ENCODE data around the gene HOXD10. TPM values are rescaled to one million over a fixed set of nuclear protein-coding genes. Genes with fewer than 3 reads are reported as not detected.
A peak's percentile ranks its signal among the peaks of the same experiment; 100 is the strongest.

The HOXD10 gene
- total and polyA plus RNA-seq, 7 donors: 0.23 to 46.0 (median 10.7) TPM

DNA sequence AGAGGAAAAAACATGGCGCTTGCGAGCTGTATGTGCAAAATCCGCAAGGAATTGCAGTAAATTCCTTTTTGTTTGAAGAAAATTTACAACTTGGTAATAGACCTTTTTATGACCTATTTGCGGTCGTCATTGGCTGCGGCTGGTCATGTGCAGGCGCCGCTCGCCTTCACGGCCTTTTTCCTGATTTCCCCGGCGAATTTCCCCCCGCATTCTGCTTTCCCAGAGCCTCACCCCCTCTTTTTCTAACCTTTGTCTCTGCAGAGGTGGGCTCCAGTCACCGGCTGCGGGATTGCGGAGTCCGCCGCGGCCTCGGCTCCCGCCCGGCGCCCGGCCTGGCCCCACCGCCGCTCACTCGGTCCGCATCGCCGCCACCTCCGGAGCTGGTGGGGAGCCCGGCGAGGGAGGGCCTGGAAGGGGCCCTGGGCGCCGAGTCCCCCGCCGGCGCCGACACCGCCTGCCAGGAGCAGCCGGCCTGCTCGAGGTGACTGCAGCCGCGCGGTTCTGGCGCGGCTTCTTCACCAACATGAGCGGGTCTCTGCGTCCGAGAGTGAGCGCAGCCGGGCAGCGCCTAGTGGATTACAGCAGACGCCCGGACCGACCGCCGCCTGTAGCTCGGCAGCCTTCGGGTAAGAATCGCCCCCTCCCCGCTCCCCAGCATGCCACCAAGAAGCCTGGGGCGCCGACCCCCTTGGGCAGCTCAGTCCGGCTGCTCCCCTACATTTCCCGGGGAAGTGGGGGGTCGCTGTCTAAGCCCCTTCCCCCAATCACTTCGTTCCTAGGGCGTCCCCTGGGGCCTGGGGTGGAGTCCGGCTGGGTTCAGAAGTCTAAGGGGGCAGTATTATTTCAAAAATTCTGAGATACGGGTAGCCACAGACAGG, 20.0 kb downstream of the HOXD10 start:
- TF ChIP-seq, protein P1, sequence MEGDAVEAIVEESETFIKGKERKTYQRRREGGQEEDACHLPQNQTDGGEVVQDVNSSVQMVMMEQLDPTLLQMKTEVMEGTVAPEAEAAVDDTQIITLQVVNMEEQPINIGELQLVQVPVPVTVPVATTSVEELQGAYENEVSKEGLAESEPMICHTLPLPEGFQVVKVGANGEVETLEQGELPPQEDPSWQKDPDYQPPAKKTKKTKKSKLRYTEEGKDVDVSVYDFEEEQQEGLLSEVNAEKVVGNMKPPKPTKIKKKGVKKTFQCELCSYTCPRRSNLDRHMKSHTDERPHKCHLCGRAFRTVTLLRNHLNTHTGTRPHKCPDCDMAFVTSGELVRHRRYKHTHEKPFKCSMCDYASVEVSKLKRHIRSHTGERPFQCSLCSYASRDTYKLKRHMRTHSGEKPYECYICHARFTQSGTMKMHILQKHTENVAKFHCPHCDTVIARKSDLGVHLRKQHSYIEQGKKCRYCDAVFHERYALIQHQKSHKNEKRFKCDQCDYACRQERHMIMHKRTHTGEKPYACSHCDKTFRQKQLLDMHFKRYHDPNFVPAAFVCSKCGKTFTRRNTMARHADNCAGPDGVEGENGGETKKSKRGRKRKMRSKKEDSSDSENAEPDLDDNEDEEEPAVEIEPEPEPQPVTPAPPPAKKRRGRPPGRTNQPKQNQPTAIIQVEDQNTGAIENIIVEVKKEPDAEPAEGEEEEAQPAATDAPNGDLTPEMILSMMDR (IDR thresholded peaks at IDR 0.05): no peak
- peak in 1 of 4 donors; percentile 4 for TF ChIP-seq POLR2AphosphoS5 (IDR thresholded peaks at IDR 0.05)
- Histone ChIP-seq H3K27ac (peak overlapping the region; percentile 73 to 87 (median 82)), H3K27me3 (peaks cover 6 to 93% (median 82%) of the 10 kb centered on the region in 3 donors), H3K4me1 (peaks cover 0 to 40% (median 35%) of the 10 kb centered on the region in 4 donors), H3K9me3 (no peaks in the 10 kb centered on the region), H3K4me3 (peak overlapping the region; percentile 45 to 66 (median 56)), H3K36me3 (no peaks in the 10 kb centered on the region)
- WGBS, 2 donors: 1 to 3% methylated on average over 71 of the region's 71 CpGs
- intact Hi-C loops (cut with DNase I): loop anchor here (5.0 kb wide), 1 partner anchor 1011 kb away; no protein-coding TSS in a partner anchor
- peak; percentile 78 for DNase-seq

GRCh38 chr2:176137252-176137580, 20.6 kb downstream of the HOXD10 start:
- peak overlapping the region; percentile 73 to 87 (median 82) for H3K27ac ChIP-seq
- peaks cover 0 to 39% (median 33%) of the 10 kb centered on the region in 4 donors for H3K4me1 ChIP-seq
- peaks cover 6 to 87% (median 76%) of the 10 kb centered on the region in 3 donors for H3K27me3 ChIP-seq
- WGBS, 2 donors: 4 to 14% methylated on average over 2 of the region's 2 CpGs
- no peak for DNase-seq
- H3K4me3 ChIP-seq: peak overlapping the region; percentile 45 to 66 (median 56)
- intact Hi-C loops (cut with DNase I): loop anchor here (5.0 kb wide), 1 partner anchor 1010 kb away; no protein-coding TSS in a partner anchor
- H3K36me3 ChIP-seq: no peaks in the 10 kb centered on the region
- H3K9me3 ChIP-seq: no peaks in the 10 kb centered on the region
- TF ChIP-seq POLR2AphosphoS5 (IDR thresholded peaks at IDR 0.05) (no peak), EP300 (IDR thresholded peaks at IDR 0.05) (no peak), POLR2A (IDR thresholded peaks at IDR 0.05) (no peak)
- TF ChIP-seq, protein P1 (IDR thresholded peaks at IDR 0.05): no peak

DNA sequence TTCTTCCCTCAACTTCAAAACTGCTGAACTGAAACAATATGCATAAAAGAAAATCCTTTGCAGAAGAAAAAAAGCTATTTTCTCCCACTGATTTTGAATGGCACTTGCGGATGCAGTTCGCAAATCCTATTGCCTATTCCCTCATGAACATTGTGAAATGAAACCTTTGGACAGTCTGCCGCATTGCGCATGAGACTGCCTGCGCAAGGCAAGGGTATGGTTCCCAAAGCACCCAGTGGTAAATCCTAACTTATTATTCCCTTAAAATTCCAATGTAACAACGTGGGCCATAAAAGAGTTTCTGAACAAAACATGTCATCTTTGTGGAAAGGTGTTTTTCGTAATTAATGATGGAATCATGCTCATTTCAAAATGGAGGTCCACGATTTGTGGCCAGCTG, 21.3 kb downstream of the HOXD10 start:
- peak overlapping the region; percentile 33 to 87 (median 70) for H3K27ac ChIP-seq
- peaks cover 3 to 80% (median 69%) of the 10 kb centered on the region in 3 donors for H3K27me3 ChIP-seq
- peak overlapping the region in 2 of 4 donors; percentile 58 to 66 for H3K4me3 ChIP-seq
- WGBS, 2 donors: 63 to 67% methylated on average over 8 of the region's 8 CpGs
- intact Hi-C loops (cut with DNase I): loop anchor here (5.0 kb wide), 1 partner anchor 1009 kb away; no protein-coding TSS in a partner anchor
- H3K4me1 ChIP-seq: peaks cover 0 to 39% (median 33%) of the 10 kb centered on the region in 4 donors
- H3K9me3 ChIP-seq: no peaks in the 10 kb centered on the region
- peak; percentile 36 for DNase-seq
- TF ChIP-seq POLR2AphosphoS5 (IDR thresholded peaks at IDR 0.05) (no peak), EP300 (IDR thresholded peaks at IDR 0.05) (no peak), POLR2A (IDR thresholded peaks at IDR 0.05) (no peak)
- TF ChIP-seq, protein P1 (IDR thresholded peaks at IDR 0.05): no peak
- no peaks in the 10 kb centered on the region for H3K36me3 ChIP-seq

- DNase-seq: peak; percentile 57
- peaks cover 0 to 39% (median 31%) of the 10 kb centered on the region in 4 donors for H3K4me1 ChIP-seq
- peak overlapping the region; percentile 33 to 87 (median 56) for H3K27ac ChIP-seq
- peak overlapping the region in 2 of 4 donors; percentile 0 to 12 for H3K4me3 ChIP-seq
- TF ChIP-seq EP300 (IDR thresholded peaks at IDR 0.05) (no peak), POLR2A (IDR thresholded peaks at IDR 0.05) (no peak), POLR2AphosphoS5 (IDR thresholded peaks at IDR 0.05) (no peak)
- TF ChIP-seq, protein P1 (IDR thresholded peaks at IDR 0.05): no peak
- no peaks in the 10 kb centered on the region for H3K36me3 ChIP-seq
- 43 to 63% methylated on average over 14 of the region's 14 CpGs for WGBS, 2 donors
- peaks cover 3 to 78% (median 64%) of the 10 kb centered on the region in 3 donors for H3K27me3 ChIP-seq
- H3K9me3 ChIP-seq: no peaks in the 10 kb centered on the region
- intact Hi-C loops (cut with DNase I): loop anchor here (5.0 kb wide), 1 partner anchor 1009 kb away; no protein-coding TSS in a partner anchor
Measured at GRCh38 chr2:176138526-176138922, 21.9 kb downstream of the HOXD10 start.
